ENCODE results near the gene MYCBP2.

Gene MYCBP2

GRCh38 chr13:77061362-77061761 is 265.5 kb downstream of the MYCBP2 start:
- TF ChIP-seq CTCF (IDR thresholded peaks at IDR 0.05; ENCODE audit: borderline replicate concordance, insufficient read depth, low read depth, low read length) = no peak
- H3K4me3 ChIP-seq (ENCODE audit: low read depth, low read length) = no peak overlapping the region

GRCh38 chr13:77056886-77057285 is 270.0 kb downstream of the MYCBP2 start:
- TF ChIP-seq CTCF (IDR thresholded peaks at IDR 0.05; ENCODE audit: borderline replicate concordance, insufficient read depth, low read depth, low read length) = no peak
- no peak overlapping the region for H3K4me3 ChIP-seq (ENCODE audit: low read depth, low read length)

DNA sequence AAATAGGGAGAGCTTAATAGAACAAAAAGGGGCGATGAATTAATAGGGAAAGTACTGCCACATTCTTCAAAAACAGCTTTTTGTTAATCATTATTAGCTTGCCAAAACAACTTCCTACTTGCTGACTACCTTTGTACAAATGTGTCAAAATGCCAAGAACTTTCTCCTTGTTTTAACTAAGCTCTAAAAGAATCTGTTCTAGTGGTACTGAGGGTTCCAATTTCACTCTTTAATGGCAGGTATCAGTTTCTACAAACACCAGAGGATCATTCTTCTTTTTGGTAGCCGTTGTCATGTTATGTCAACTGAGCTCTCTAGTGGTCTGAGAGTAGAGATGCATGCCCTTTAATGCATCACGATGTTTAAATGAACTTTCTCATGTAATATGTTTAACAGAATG is 270.5 kb downstream of the MYCBP2 start:
- H3K4me3 ChIP-seq (ENCODE audit: low read depth, low read length) = no peak overlapping the region
- no peak for TF ChIP-seq CTCF (IDR thresholded peaks at IDR 0.05; ENCODE audit: borderline replicate concordance, insufficient read depth, low read depth, low read length)

DNA sequence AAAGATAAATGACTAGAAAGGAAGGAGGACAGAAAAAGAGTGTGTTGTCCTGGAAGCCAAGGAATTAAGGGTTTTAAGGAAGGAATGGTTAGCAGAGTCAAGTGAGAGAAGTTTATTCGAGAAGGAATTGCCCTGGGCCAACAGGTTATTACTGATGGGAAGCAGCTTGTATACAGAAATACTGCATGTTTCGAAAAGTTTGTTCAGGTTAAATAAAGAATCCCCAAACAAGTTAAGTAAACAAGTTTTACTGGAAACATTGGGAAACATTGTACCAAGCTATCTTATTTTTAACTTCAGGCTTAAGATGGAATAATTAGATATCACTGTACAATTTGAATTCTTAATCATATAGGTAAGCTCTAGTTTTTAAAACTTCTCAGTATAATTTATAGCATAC is 271.7 kb downstream of the MYCBP2 start:
- no peak for TF ChIP-seq CTCF (IDR thresholded peaks at IDR 0.05; ENCODE audit: borderline replicate concordance, insufficient read depth, low read depth, low read length)
- H3K4me3 ChIP-seq (ENCODE audit: low read depth, low read length) = no peak overlapping the region

DNA sequence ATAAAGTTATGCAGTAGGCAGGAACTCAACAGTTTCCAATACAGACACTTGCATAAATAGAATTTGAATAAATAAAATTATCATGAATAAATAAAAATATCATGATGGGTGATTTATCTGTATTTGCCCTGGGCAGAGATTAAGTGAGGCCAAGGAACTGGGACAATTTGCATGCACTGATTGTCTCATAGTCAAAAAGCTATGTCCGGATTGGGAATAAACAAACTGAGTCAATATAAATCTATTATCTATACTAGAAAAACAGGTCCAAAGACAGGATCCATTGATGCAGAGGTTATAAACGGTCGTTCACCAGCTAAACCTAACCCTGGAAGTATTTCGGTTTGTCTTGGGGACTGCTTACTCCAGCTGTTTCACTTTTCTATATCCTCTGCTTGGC is 273.7 kb downstream of the MYCBP2 start:
- no peak for TF ChIP-seq CTCF (IDR thresholded peaks at IDR 0.05; ENCODE audit: borderline replicate concordance, insufficient read depth, low read depth, low read length)
- no peak overlapping the region for H3K4me3 ChIP-seq (ENCODE audit: low read depth, low read length)

GRCh38 chr13:77048681-77049080 is 278.2 kb downstream of the MYCBP2 start:
- no peak for TF ChIP-seq CTCF (IDR thresholded peaks at IDR 0.05; ENCODE audit: borderline replicate concordance, insufficient read depth, low read depth, low read length)
- no peak overlapping the region for H3K4me3 ChIP-seq (ENCODE audit: low read depth, low read length)

DNA sequence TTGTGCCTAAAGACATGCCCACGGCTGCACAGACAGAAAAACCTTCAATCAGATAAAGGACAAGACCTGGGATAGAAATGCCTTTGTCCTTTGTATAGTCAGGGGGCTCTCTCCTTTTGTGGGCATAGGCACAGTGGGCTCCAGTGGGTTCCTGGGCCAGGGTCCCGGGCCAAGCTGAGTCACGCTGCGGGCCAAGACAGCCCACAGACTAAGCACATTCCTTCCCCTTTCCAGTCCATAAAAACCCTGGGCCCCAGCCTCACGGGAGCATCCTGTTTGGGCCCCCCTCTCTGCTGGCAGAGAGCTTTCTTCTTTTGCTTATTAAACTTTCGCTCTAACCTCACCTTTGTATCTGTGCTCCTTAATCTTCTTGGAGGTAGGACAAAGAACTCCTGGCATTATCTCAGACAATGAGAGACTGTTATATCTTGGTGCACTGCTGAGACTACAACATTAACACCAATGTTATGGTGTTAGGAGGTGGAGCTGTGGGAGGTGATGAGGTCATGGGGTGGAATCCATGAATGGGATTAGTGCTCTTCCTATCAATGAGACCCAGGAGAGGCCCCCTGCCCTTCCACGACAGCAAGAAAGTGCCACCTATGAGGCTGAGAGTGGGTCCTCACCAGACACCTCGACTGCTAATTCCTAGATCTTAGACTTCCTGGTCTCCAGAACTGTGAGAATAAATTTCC is 279.1 kb downstream of the MYCBP2 start:
- no peak for TF ChIP-seq CTCF (IDR thresholded peaks at IDR 0.05; ENCODE audit: borderline replicate concordance, insufficient read depth, low read depth, low read length)
- no peak overlapping the region for H3K4me3 ChIP-seq (ENCODE audit: low read depth, low read length)
